Transverse colon (tissue), 4 donors: ENCODE results near the gene PITPNM1. TPM values are rescaled to one million over a fixed set of nuclear protein-coding genes. Genes with fewer than 3 reads are reported as not detected.

Experiments used
- DNase-seq: peaks from one replicate; pipeline ENCODE4 v3.0.0-alpha.2; 2019
- H3K27ac ChIP-seq, 4 donors: fragments of 200-600 bp; sonication (generic); 2 replicates each; pipeline ENCODE4 v1.5.1; 2016 to 2018; ENCODE audit warnings: inconsistent platforms in 4 of 4
- H3K27me3 ChIP-seq: fragments of 200-600 bp; sonication (generic); 2 replicates; pipeline ENCODE4 v1.5.1; 2017; ENCODE audit warnings: inconsistent platforms
- H3K36me3 ChIP-seq, 4 donors: fragments of 200-600 bp; sonication (generic); 2 replicates each; pipeline ENCODE4 v1.5.1; 2017 to 2019; ENCODE audit warnings: inconsistent platforms in 4 of 4
- H3K4me1 ChIP-seq, 4 donors: fragments of 200-600 bp; sonication (generic); 2 replicates each; pipeline ENCODE4 v1.5.1; 2017 to 2020; ENCODE audit warnings: inconsistent platforms in 4 of 4
- H3K4me3 ChIP-seq, 4 donors: fragments of 200-600 bp; sonication (generic); 1 replicate in 1 of 4; 2 replicates in 3 of 4; pipeline versions ENCODE4 v1.5.1 to v1.6.1; 2017 to 2019; ENCODE audit warnings: inconsistent platforms in 4 of 4
- H3K9me3 ChIP-seq, 2 donors: fragments of 200-600 bp; sonication (generic); 2 replicates each; pipeline ENCODE4 v1.5.1; 2017 to 2019; ENCODE audit warnings: inconsistent platforms in 2 of 2
- EP300 ChIP-seq: sonication (generic); formaldehyde crosslinking; IDR thresholded peaks from one replicate; pipeline ENCODE4 v1.6.1; 2017; ENCODE audit warnings: antibody characterized with exemption, low read depth
- POLR2A ChIP-seq: fragments of 450-650 bp; IDR thresholded peaks from one replicate; pipeline ENCODE4 v1.6.1; 2016; ENCODE audit warnings: antibody characterized with exemption, mild to moderate bottlenecking, moderate library complexity
- POLR2AphosphoS5 ChIP-seq, 3 donors: sonication (generic); formaldehyde crosslinking; IDR thresholded peaks; one replicate each; pipeline ENCODE4 v1.6.1; 2016; ENCODE audit warnings: antibody characterized with exemption in 3 of 3
- WGBS, 2 donors: methylation state at CpG; one replicate each; pipeline ENCODE4 v1.1.5; 2018; ENCODE audit warnings: low coverage in 1 of 2; 5-methylcytosine and 5-hydroxymethylcytosine counted together
- in situ Hi-C, 4 donors: fragments of 200-750 bp; cut with MboI; loops; one replicate each; pipeline versions ENCODE4 v1.15.0 to v1.15.1; 2017; ENCODE audit warnings: low sequenced_read_pairs in 3 of 4, low pct_ligation_motif_present in 1 of 4, low pct_unique_long_range_greater_than_20kb in 1 of 4
- intact Hi-C: fragments of 100-400 bp; cut with DNase I; formaldehyde crosslinking; loops from one replicate; pipeline ENCODE4 v1.15.1; 2023; ENCODE audit warnings: low total_unique reads
- small RNA-seq, 4 donors: library from RNA; depleted of rRNA; stranded (forward); fragments of <200 nt; gene quantifications; one replicate each; pipeline ENCODE3, GENCODE V24; 2016
- total RNA-seq, 4 donors: library from RNA; depleted of rRNA; stranded (reverse); fragments of >200 nt; gene quantifications; one replicate each; pipeline ENCODE4 v1.1.0, GENCODE V29; 2016
- TF ChIP-seq, protein P1 (sequence below), 5 experiments: fragments of 200-600 bp in 3 of 5; fragments of 450-650 bp in 2 of 5; sonication (generic) in 3 of 5; IDR thresholded peaks; 1 replicate in 2 of 5; 2 replicates in 3 of 5; pipeline ENCODE4 v1.5.1; 2016 to 2017; ENCODE audit warnings: antibody characterized with exemption in 5 of 5, inconsistent platforms in 3 of 5, mild to moderate bottlenecking in 2 of 5, moderate library complexity in 1 of 5

PITPNM1 gene
- total RNA-seq, 4 donors from 2014 or later = 23.5 to 451 (median 60.8) TPM

DNA sequence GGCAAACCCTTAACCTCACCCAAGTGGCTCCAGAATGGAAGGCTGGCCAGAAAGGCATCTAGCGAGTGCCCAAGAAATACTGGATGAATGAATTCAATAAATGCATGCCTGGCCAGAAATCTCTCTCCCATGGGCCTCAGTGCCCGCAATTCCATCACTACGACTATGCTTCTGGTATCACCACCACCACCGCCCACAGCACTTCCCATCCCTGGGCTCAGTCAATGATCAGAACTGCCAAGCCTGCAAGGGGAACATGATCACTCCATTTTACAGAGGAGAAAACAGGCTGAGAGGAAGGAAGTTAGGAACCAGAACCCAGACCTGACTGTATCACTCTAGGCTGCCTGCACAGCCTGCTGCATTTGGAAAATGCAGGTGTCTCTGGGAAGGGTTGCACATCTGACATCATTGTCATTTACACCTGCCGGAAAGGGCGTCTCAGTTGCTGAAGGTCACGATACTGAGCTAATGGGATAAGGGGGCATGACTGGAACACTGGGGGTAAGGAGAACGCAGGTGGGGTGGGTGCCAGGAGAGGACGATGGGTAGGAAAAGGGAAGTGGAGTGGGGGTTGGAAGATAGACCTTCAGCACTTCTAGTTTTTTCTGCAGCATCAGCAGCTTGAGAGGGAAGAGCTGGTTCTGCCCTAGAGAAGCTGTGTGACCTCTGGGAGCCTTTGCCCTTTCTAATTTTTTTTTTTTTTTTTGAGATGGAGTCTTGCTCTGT, 55.9 kb downstream of the PITPNM1 start:
- 55% methylated on average over 9 of the region's 9 CpGs; no CpG with 5 or more reads in 1 of the 2 donors for WGBS, 2 donors
- in situ Hi-C loops = no loop called here
- no peak overlapping the region for H3K4me3 ChIP-seq
- no peaks in the 10 kb centered on the region for H3K9me3 ChIP-seq
- intact Hi-C loops = no loop called here
- TF ChIP-seq EP300 (no peak), POLR2AphosphoS5 (IDR thresholded peaks at IDR 0.05) (no peak), POLR2A (no peak)
- TF ChIP-seq, protein P1, sequence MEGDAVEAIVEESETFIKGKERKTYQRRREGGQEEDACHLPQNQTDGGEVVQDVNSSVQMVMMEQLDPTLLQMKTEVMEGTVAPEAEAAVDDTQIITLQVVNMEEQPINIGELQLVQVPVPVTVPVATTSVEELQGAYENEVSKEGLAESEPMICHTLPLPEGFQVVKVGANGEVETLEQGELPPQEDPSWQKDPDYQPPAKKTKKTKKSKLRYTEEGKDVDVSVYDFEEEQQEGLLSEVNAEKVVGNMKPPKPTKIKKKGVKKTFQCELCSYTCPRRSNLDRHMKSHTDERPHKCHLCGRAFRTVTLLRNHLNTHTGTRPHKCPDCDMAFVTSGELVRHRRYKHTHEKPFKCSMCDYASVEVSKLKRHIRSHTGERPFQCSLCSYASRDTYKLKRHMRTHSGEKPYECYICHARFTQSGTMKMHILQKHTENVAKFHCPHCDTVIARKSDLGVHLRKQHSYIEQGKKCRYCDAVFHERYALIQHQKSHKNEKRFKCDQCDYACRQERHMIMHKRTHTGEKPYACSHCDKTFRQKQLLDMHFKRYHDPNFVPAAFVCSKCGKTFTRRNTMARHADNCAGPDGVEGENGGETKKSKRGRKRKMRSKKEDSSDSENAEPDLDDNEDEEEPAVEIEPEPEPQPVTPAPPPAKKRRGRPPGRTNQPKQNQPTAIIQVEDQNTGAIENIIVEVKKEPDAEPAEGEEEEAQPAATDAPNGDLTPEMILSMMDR (IDR thresholded peaks at IDR 0.05) = no peak
- peak overlapping the region in 1 of 4 donors; percentile 46 for H3K27ac ChIP-seq
- peaks cover 0 to 11% (median 8%) of the 10 kb centered on the region in 4 donors for H3K4me1 ChIP-seq
- no peaks in the 10 kb centered on the region for H3K36me3 ChIP-seq
- H3K27me3 ChIP-seq = no peaks in the 10 kb centered on the region
- DNase-seq = no peak

DNA sequence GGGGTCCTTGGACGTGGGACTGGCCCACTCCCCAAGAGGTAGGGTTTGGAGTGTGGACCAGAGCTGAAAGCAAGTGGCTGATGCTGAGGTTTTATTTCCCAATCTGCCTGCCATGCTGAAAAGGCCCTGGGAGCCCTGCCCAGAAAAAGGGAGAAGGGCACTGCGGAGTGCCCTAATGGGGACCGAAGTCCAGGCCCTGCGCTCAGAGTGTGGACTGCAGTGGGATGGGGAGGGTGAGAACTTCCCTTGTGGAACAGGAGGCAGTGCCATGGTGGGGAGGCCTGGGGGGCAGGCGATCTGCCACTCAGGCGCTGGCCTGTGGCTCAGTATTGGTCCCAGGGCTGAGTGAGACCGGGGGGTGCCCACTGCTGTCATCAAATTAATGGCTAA, 56.9 kb downstream of the PITPNM1 start:
- peaks cover 0 to 16% (median 11%) of the 10 kb centered on the region in 4 donors for H3K4me1 ChIP-seq
- 82 to 89% methylated on average over 5 to 6 of the region's 7 CpGs for WGBS, 2 donors
- no peak overlapping the region for H3K27ac ChIP-seq
- no peak for TF ChIP-seq POLR2AphosphoS5 (IDR thresholded peaks at IDR 0.05)
- no peak for TF ChIP-seq EP300
- no peak for TF ChIP-seq POLR2A
- TF ChIP-seq, protein P1 (IDR thresholded peaks at IDR 0.05) = no peak
- DNase-seq = no peak
- H3K9me3 ChIP-seq = no peaks in the 10 kb centered on the region
- H3K27me3 ChIP-seq = no peaks in the 10 kb centered on the region
- intact Hi-C loops = no loop called here
- H3K36me3 ChIP-seq = no peaks in the 10 kb centered on the region
- in situ Hi-C loops = no loop called here
- no peak overlapping the region for H3K4me3 ChIP-seq

DNA sequence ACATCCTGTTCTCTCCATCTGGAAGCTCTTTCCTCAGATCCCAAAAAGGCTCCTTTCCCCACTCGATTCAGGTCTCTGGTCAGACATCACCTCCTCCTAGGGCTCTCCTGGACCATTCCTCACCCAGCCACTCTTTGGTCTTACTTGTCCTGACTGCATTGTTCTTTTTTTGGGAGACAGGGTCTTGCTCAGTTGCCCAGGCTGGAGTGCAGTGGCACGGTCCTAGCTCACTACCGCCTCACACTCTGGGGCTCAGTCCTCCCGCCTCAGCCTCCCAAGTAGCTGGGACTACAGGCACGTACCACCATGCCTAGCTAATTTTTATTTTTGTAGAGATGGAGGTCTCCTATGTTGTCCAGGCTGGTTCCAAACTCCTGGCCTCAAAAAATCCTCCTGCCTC, 59.6 kb downstream of the PITPNM1 start:
- Histone ChIP-seq H3K9me3 (no peaks in the 10 kb centered on the region), H3K27me3 (no peaks in the 10 kb centered on the region), H3K4me1 (peaks cover 8 to 37% (median 22%) of the 10 kb centered on the region in 4 donors), H3K27ac (no peak overlapping the region), H3K4me3 (no peak overlapping the region), H3K36me3 (no peaks in the 10 kb centered on the region)
- intact Hi-C loops (no loop called here), in situ Hi-C loops (no loop called here)
- no peak for DNase-seq
- WGBS, 2 donors = 82 to 90% methylated on average over 2 to 5 of the region's 5 CpGs
- no peak for TF ChIP-seq POLR2A
- no peak for TF ChIP-seq EP300

DNA sequence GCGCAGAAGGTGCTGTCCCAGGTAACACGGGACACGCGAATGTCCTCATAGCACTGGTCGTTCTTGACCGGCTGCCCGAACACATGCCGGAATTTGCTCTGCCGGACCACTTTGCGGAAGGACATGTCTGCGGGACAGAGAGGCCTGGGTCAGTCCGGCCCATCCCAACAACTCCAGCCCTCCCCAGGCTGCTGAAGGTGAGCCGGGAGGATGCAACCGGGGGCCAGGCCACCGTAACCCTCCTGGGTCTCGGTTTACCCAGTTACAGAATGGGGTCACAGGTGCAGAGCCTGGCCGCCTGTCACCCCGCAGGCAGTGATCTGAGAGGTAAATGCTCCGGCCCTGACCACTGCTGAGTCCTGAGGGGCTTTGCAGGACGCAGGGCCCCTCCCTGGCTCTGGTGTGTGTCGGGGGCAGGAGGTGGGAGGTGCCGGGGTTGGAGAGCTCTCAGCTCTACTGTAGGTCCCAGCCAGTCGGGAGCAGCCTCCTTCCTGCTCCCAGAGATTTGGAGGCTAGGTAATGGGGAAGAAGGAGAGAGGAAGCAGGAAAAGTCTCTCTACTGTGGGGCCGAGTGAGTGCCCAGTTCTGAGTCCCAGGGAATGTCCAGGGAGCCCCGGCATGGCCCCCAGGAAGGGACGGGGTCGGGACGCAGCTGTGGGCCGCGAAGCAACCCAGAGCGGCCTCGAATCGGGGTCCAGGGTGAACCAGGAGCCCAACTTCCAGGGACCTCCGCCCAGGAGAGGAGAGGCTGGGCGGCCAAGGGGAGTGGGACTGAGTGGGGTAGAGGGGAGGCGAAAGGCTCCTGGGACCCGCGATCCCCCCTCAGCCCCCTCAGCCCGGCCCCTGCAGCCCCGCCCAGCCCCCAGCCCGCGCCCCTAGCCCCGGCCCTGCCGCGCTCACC, 62.4 kb downstream of the PITPNM1 start:
- Histone ChIP-seq H3K4me1 (peaks cover 8 to 50% (median 26%) of the 10 kb centered on the region in 4 donors), H3K27me3 (no peaks in the 10 kb centered on the region)

More for the DNA sequence above, 62.4 kb downstream of the PITPNM1 start:
- TF ChIP-seq POLR2AphosphoS5 (IDR thresholded peaks at IDR 0.05) (no peak), EP300 (no peak), POLR2A (no peak)
- TF ChIP-seq, protein P1 (IDR thresholded peaks at IDR 0.05) = no peak
- peak overlapping the region; percentile 87 to 96 (median 92) for H3K4me3 ChIP-seq
- no peak for DNase-seq
- 44% methylated on average over 34 of the region's 45 CpGs; no CpG with 5 or more reads in 1 of the 2 donors for WGBS, 2 donors
- in situ Hi-C loops = no loop called here
- H3K36me3 ChIP-seq = no peaks in the 10 kb centered on the region
- no peaks in the 10 kb centered on the region for H3K9me3 ChIP-seq
- intact Hi-C loops = no loop called here
- peak overlapping the region; percentile 94 to 99 (median 97) for H3K27ac ChIP-seq

Small RNAs within 50 kb of the gene (small RNA-seq; reads per million reads assigned to genes)
- gene MIR6752 = 0 to 0.18 (median 0.07) reads per million in 4 donors

Other genes with a start within 250 kb of the PITPNM1 start
- gene GRK2, start 238.9 kb downstream of the PITPNM1 start, total RNA-seq = 100 to 1,000 TPM; 104 to 294 (median 160) TPM
- gene ANKRD13D, start 216.1 kb downstream of the PITPNM1 start, total RNA-seq = 100 to 1,000 TPM in 1 of 4 donors, 10 to 100 TPM in 3; 19.7 to 194 (median 54.5) TPM
- 100 to 1,000 TPM in 2 of 4 donors, 10 to 100 TPM in 2; 73.0 to 174 (median 123) TPM for gene SSH3, start 201.8 kb downstream of the PITPNM1 start, total RNA-seq
- 100 to 1,000 TPM; 261 to 372 (median 319) TPM for gene POLD4, start 151.8 kb downstream of the PITPNM1 start, total RNA-seq
- gene CLCF1, start 131.8 kb downstream of the PITPNM1 start, total RNA-seq = 10 to 100 TPM in 1 of 4 donors, 1 to 10 TPM in 3; 1.8 to 46.4 (median 5.8) TPM
- 100 to 1,000 TPM in 2 of 4 donors, 10 to 100 TPM in 2; 37.8 to 470 (median 95.3) TPM for gene RAD9A, start 113.4 kb downstream of the PITPNM1 start, total RNA-seq
- 100 to 1,000 TPM in 3 of 4 donors, 10 to 100 TPM in 1; 83.0 to 251 (median 163) TPM for gene PPP1CA, start 103.5 kb downstream of the PITPNM1 start, total RNA-seq
- 10 to 100 TPM in 2 of 4 donors, 1 to 10 TPM in 2; 1.2 to 17.2 (median 7.4) TPM for gene TBC1D10C, start 101.3 kb downstream of the PITPNM1 start, total RNA-seq
- gene CARNS1, start 89.7 kb downstream of the PITPNM1 start, total RNA-seq = 1 to 10 TPM in 1 of 4 donors, under 1 TPM in 3; 0.27 to 4.4 (median 0.43) TPM
- 100 to 1,000 TPM in 1 of 4 donors, 10 to 100 TPM in 3; 53.5 to 108 (median 75.9) TPM for gene RPS6KB2, start 76.9 kb downstream of the PITPNM1 start, total RNA-seq
- gene PTPRCAP, start 67.7 kb downstream of the PITPNM1 start, total RNA-seq = 10 to 100 TPM; 13.2 to 78.9 (median 53.9) TPM
- 100 to 1,000 TPM in 3 of 4 donors, 10 to 100 TPM in 1; 72.6 to 204 (median 151) TPM for gene CORO1B, start 61.9 kb downstream of the PITPNM1 start, total RNA-seq
- not detected for gene GPR152, start 52.6 kb downstream of the PITPNM1 start, total RNA-seq
- 1 to 10 TPM in 2 of 4 donors, not detected in 2; 1.2 to 2.2 TPM for gene CABP4, start 50.0 kb downstream of the PITPNM1 start, total RNA-seq
- 100 to 1,000 TPM; 107 to 347 (median 115) TPM for gene TMEM134, start 36.1 kb downstream of the PITPNM1 start, total RNA-seq
- gene AIP, start 22.3 kb downstream of the PITPNM1 start, total RNA-seq = 10 to 100 TPM; 32.9 to 71.5 (median 57.6) TPM
- 100 to 1,000 TPM in 1 of 4 donors, 10 to 100 TPM in 3; 49.4 to 140 (median 83.4) TPM for gene CDK2AP2, start 2.8 kb upstream of the PITPNM1 start, total RNA-seq
- not detected for gene CABP2, start 18.1 kb upstream of the PITPNM1 start, total RNA-seq
- gene GSTP1, start 78.4 kb upstream of the PITPNM1 start, total RNA-seq = 100 to 1,000 TPM; 166 to 578 (median 537) TPM
- 100 to 1,000 TPM; 421 to 762 (median 554) TPM for gene NDUFV1, start 101.6 kb upstream of the PITPNM1 start, total RNA-seq
- 10 to 100 TPM; 21.3 to 68.5 (median 26.9) TPM for gene NUDT8, start 124.6 kb upstream of the PITPNM1 start, total RNA-seq
- gene TBX10, start 134.4 kb upstream of the PITPNM1 start, total RNA-seq = 10 to 100 TPM in 2 of 4 donors, 1 to 10 TPM in 1, not detected in 1; 1.3 to 16.5 (median 15.0) TPM
- 10 to 100 TPM in 3 of 4 donors, 1 to 10 TPM in 1; 4.1 to 29.4 (median 11.8) TPM for gene ACY3, start 145.4 kb upstream of the PITPNM1 start, total RNA-seq
- gene ALDH3B2, start 169.3 kb upstream of the PITPNM1 start, total RNA-seq = 10 to 100 TPM in 1 of 4 donors, not detected in 3; 13.8 TPM